ENCODE measurements around the gene SLC35F1.

- TF ChIP-seq CTCF (IDR thresholded peaks at IDR 0.05; ENCODE audit: poor library complexity, severe bottlenecking) = no peak
- TF ChIP-seq POLR2AphosphoS5 (IDR thresholded peaks at IDR 0.05) = no peak
- TF ChIP-seq EZH2 (IDR thresholded peaks at IDR 0.05; ENCODE audit: borderline replicate concordance, insufficient read depth, low read length, poor library complexity, severe bottlenecking) = no peak
Measured at GRCh38 chr6:118188561-118188960, 281.5 kb downstream of the SLC35F1 start.

Data from neural cell (in vitro differentiated cells).